Testis (tissue), 3 donors: Measurements from ENCODE around the gene HMOX1. TPM values are rescaled to one million over a fixed set of nuclear protein-coding genes. Genes with fewer than 3 reads are reported as not detected.

Experiments used
- DNase-seq: peaks from one replicate; pipeline ENCODE4 v3.0.0-alpha.2; 2019
- H3K27ac ChIP-seq, 2 donors: fragments of 200-600 bp; sonication (generic); one replicate each; pipeline ENCODE4 v1.5.1; 2019
- H3K27me3 ChIP-seq: fragments of 200-600 bp; sonication (generic); one replicate; pipeline ENCODE4 v1.5.1; 2019
- H3K36me3 ChIP-seq: fragments of 200-600 bp; sonication (generic); one replicate; pipeline ENCODE4 v1.5.1; 2017; ENCODE audit warnings: low read depth; ENCODE audit errors: missing control alignments
- H3K4me1 ChIP-seq: fragments of 200-600 bp; sonication (generic); one replicate; pipeline ENCODE4 v1.5.1; 2019
- H3K4me3 ChIP-seq, 2 donors: fragments of 200-600 bp; sonication (generic); one replicate each; pipeline ENCODE4 v1.5.1; 2017 to 2019
- H3K9me3 ChIP-seq: fragments of 200-600 bp; sonication (generic); one replicate; pipeline ENCODE4 v1.5.1; 2017
- POLR2A ChIP-seq: fragments of 450-650 bp; IDR thresholded peaks from one replicate; pipeline ENCODE4 v1.6.1; 2017; ENCODE audit warnings: antibody characterized with exemption, mild to moderate bottlenecking, moderate library complexity
- WGBS, 2 donors: methylation state at CpG; one replicate each; pipeline ENCODE4 v1.1.5; 2018; 5-methylcytosine and 5-hydroxymethylcytosine counted together
- intact Hi-C: fragments of 100-400 bp; cut with DNase I; formaldehyde crosslinking; loops from one replicate; pipeline ENCODE4 v1.15.1; 2023; ENCODE audit warnings: low total_unique reads
- polyA plus RNA-seq: library from polyadenylated mRNA; stranded (reverse); fragments of 350-450 nt; fragmentation: Illumina TruSeq; extraction: RNeasy Lipid Tissue Mini Kit (QIAGEN cat#74804); gene quantifications from one replicate; pipeline ENCODE4 v1.2.3, GENCODE V29; 2014; ENCODE audit warnings: low read depth, low replicate concordance; ENCODE audit not compliant: insufficient read depth
- total RNA-seq, 2 donors: library from RNA; depleted of rRNA; stranded (reverse); fragments of >200 nt; gene quantifications; one replicate each; pipeline ENCODE4 v1.2.3, GENCODE V29; 2016
- TF ChIP-seq, protein P1 (sequence below), 3 experiments: fragments of 450-650 bp in 2 of 3; fragments of 200-600 bp in 1 of 3; sonication (generic) in 1 of 3; IDR thresholded peaks; one replicate each; pipeline ENCODE4 v1.5.1; 2016 to 2019; ENCODE audit warnings: antibody characterized with exemption in 3 of 3, mild to moderate bottlenecking in 2 of 3, moderate library complexity in 1 of 3

Gene HMOX1
- total and polyA plus RNA-seq, 3 donors from 2014 or later: 22.0 to 37.8 (median 35.2) TPM

DNA sequence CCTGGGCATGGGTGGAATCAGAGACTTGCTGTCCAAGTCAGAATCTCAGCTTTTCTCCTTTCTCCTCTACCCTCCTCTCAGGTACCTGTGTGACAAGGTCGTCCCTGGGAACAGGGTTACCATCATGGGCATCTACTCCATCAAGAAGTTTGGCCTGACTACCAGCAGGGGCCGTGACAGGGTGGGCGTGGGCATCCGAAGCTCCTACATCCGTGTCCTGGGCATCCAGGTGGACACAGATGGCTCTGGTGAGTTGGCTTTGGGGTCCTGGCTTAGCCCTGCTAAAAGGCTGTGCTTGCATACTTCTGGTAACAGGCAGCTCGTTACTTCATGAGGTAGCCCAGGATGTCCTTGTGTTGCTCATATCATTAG is 29.8 kb downstream of the HMOX1 start:
- no peaks in the 10 kb centered on the region for H3K9me3 ChIP-seq
- no peak overlapping the region for H3K27ac ChIP-seq
- DNase-seq: no peak
- WGBS, 2 donors: 89 to 95% methylated on average over 5 to 6 of the region's 6 CpGs
- H3K27me3 ChIP-seq: no peaks in the 10 kb centered on the region
- no peaks in the 10 kb centered on the region for H3K36me3 ChIP-seq
- no peaks in the 10 kb centered on the region for H3K4me1 ChIP-seq
- H3K4me3 ChIP-seq: no peak overlapping the region
- TF ChIP-seq POLR2A: no peak
- TF ChIP-seq, protein P1, sequence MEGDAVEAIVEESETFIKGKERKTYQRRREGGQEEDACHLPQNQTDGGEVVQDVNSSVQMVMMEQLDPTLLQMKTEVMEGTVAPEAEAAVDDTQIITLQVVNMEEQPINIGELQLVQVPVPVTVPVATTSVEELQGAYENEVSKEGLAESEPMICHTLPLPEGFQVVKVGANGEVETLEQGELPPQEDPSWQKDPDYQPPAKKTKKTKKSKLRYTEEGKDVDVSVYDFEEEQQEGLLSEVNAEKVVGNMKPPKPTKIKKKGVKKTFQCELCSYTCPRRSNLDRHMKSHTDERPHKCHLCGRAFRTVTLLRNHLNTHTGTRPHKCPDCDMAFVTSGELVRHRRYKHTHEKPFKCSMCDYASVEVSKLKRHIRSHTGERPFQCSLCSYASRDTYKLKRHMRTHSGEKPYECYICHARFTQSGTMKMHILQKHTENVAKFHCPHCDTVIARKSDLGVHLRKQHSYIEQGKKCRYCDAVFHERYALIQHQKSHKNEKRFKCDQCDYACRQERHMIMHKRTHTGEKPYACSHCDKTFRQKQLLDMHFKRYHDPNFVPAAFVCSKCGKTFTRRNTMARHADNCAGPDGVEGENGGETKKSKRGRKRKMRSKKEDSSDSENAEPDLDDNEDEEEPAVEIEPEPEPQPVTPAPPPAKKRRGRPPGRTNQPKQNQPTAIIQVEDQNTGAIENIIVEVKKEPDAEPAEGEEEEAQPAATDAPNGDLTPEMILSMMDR (IDR thresholded peaks at IDR 0.05): no peak
- intact Hi-C loops: no loop called here

DNA sequence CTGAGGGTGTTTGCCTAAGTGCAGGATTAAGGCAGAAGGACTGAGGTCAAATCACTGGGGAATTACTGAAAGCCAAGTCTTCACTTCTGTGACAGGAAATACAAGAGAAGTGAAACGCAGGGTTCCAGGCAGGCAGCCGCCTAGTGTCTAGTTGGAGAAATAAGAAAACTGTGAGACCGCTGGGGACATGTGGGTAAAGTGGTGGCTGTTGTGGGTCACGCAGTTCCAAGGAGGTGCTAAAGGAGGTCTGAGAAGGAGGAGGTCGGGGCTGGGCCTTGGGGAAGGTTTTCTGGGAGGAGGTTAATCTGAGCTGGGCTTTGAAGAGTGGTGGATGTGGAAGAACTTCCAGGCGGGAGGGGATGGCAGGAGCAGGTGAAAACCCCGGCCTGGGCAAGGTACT is 30.2 kb downstream of the HMOX1 start:
- no peaks in the 10 kb centered on the region for H3K4me1 ChIP-seq
- no peak for DNase-seq
- TF ChIP-seq POLR2A: no peak
- TF ChIP-seq, protein P1 (IDR thresholded peaks at IDR 0.05): peak in 1 of 3 experiments; percentile 2
- H3K4me3 ChIP-seq: no peak overlapping the region
- intact Hi-C loops: no loop called here
- H3K9me3 ChIP-seq: no peaks in the 10 kb centered on the region
- H3K27ac ChIP-seq: no peak overlapping the region
- no peaks in the 10 kb centered on the region for H3K36me3 ChIP-seq
- no peaks in the 10 kb centered on the region for H3K27me3 ChIP-seq
- 86 to 93% methylated on average over 7 of the region's 7 CpGs for WGBS, 2 donors

DNA sequence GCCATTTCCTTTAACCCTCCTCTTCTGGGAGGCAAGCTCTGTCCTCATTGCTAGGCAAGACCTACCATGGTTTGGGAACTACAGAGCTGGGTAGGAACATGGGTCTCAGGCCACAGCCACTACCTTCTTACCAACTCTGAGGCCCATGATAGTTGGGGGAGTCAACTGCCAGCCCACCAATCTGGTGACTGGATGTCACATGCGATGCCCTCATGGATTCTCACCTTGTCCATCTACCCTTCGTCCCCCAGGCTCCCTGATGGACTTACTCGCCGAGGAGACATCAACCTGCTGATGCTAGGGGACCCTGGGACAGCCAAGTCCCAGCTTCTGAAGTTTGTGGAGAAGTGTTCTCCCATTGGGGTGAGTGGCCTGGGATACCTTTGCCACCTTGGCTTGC is 32.7 kb downstream of the HMOX1 start:
- no peaks in the 10 kb centered on the region for H3K4me1 ChIP-seq
- no peaks in the 10 kb centered on the region for H3K27me3 ChIP-seq
- H3K27ac ChIP-seq: no peak overlapping the region
- no peak for DNase-seq
- no peak overlapping the region for H3K4me3 ChIP-seq
- intact Hi-C loops: no loop called here
- TF ChIP-seq, protein P1 (IDR thresholded peaks at IDR 0.05): no peak
- no peak for TF ChIP-seq POLR2A
- no peaks in the 10 kb centered on the region for H3K36me3 ChIP-seq
- no peaks in the 10 kb centered on the region for H3K9me3 ChIP-seq
- WGBS, 2 donors: 95 to 100% methylated on average over 3 to 4 of the region's 4 CpGs

DNA sequence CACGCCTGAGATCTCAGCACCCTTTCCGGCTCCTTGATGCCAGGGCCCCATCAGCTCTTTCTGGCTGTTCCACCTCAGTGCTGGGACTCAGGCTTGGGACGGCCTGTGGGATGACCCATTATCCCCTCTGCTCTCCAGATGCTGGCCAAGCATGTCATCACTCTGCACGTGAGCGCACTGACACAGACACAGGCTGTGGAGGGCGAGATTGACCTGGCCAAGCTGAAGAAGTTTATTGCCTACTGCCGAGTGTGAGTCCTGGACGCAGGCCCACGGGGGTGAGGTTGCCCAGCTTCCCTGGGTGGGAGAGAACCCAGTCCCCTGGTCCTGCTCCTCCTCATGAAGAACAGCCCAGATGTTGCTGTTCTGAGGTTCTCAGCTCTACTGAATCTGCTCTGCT is 36.7 kb downstream of the HMOX1 start:
- 90 to 94% methylated on average over 9 of the region's 9 CpGs for WGBS, 2 donors
- H3K4me3 ChIP-seq: no peak overlapping the region
- TF ChIP-seq, protein P1 (IDR thresholded peaks at IDR 0.05): no peak
- TF ChIP-seq POLR2A: no peak
- H3K9me3 ChIP-seq: no peaks in the 10 kb centered on the region
- intact Hi-C loops: no loop called here
- no peaks in the 10 kb centered on the region for H3K36me3 ChIP-seq
- no peaks in the 10 kb centered on the region for H3K4me1 ChIP-seq
- DNase-seq: no peak
- H3K27me3 ChIP-seq: no peaks in the 10 kb centered on the region
- H3K27ac ChIP-seq: no peak overlapping the region

DNA sequence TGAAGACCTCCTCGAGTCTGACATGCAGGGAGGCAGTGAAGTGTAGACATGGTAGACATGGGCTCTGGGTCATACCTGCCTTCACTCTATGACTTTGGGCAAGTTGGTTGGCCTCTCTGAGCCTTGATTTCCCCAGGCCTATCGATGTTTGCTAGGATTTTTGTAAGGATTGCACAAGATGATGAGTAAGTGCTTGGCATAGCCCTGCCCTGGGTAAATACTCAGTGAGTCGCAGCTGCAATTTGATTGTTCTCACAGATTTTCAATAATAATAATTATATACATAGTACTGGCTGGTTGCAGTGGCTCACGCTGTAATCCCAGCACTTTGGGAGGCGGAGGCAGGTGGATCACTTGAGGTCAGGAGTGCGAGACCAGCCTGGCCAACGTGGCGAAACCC is 37.2 kb downstream of the HMOX1 start:
- Histone ChIP-seq H3K27me3 (no peaks in the 10 kb centered on the region), H3K36me3 (no peaks in the 10 kb centered on the region), H3K9me3 (no peaks in the 10 kb centered on the region), H3K4me1 (no peaks in the 10 kb centered on the region), H3K27ac (no peak overlapping the region), H3K4me3 (no peak overlapping the region)
- TF ChIP-seq, protein P1 (IDR thresholded peaks at IDR 0.05): no peak
- TF ChIP-seq POLR2A: no peak
- WGBS, 2 donors: 89 to 95% methylated on average over 8 of the region's 8 CpGs
- no peak for DNase-seq
- intact Hi-C loops: no loop called here
